Nasal cavity respiratory epithelium epithelial cell of viscerocranial mucosa (primary cell): ENCODE data around the gene RSRC1. TPM values are rescaled to one million over a fixed set of nuclear protein-coding genes. Genes with fewer than 3 reads are reported as not detected.

Experiments used
- total RNA-seq: library from RNA; depleted of rRNA; stranded (reverse); fragments of >200 nt; gene quantifications from 2 replicates; pipeline ENCODE4 v1.2.3, GENCODE V29; 2014

The RSRC1 gene, protein sequence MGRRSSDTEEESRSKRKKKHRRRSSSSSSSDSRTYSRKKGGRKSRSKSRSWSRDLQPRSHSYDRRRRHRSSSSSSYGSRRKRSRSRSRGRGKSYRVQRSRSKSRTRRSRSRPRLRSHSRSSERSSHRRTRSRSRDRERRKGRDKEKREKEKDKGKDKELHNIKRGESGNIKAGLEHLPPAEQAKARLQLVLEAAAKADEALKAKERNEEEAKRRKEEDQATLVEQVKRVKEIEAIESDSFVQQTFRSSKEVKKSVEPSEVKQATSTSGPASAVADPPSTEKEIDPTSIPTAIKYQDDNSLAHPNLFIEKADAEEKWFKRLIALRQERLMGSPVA
- 31.4 and 72.0 TPM in 2 replicates for total RNA-seq

DNA sequence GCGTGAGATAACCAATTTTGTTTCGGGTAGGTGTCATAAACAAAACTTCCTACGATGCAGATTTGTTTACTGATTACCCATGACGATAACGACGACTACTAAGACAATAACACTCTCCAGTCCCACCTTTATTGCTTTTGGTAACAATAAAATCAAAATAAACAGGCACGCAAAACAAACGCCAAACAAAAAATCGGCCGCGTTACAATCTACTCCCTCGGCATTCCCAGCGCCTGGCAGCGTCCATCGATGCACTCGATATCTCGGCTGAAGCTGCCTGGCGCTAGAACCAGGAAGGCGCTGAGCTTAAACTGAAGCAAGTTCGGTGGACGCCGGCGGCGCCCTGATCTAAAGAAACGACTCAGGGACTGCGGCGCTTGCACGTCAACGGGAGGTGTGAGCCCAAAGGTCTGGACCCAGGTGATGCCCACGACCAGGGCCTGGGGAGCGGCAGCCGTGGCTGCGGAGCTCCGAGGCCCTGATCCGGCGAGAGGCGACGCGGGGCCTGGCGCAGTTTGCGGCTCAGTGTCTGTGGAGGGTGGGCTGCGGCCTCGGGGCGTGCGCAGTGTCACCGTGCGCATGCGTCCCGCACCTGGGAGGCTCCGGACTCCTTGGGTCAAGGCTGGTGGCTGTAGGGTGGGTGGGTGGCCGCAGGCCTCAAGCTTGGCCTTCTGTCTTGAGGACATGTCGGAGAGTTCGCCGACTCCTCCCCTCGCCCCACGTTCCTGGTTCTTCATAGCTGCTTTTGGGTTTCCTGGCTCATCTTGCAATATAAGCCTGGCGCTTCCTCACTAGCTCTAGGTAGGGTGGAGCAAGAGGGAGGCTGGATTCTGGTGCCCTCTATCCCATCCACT lies at the start of gene RSRC1:
Gene RSRC1, plus strand, starts transcription at position 286 of the 854 bp plus-strand sequence. CDS start 12,016 bp downstream, outside the sequence.

DNA sequence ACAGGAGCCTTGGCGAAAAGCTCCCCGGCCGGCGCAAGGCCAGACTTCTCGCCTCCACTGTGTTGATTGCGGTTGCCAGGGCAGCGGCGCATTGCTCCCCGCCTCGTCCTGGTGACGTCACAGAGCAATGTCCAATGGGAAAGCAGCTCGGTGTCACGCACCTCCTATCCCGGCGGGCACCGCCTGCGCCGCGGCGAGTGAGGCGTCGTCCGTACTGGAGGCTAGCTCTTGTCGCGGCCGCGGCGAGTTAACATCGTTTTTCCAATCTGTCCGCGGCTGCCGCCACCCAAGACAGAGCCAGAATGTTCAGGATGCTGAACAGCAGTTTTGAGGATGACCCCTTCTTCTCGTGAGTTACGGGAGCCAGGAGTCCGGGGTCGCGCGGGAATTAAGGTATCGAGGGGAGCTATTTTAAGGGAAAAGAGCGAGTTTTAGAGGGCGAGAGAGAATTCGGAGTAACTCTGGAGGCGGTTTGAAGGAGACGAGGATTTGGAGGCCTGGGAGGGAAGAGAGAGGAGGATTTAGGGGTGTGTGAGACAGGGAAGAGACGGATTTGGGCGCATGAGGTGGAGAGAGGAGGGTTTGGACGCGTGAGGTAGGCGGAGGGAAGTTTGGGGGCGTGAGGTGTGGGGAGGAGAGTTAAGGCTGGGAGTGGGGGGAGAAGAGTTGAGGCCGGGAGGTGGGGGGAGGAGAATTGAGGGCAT lies 461.3 kb downstream of the RSRC1 start, which contains the start of gene MLF1:
Gene MLF1, plus strand, starts transcription at position 196 of the 704 bp plus-strand sequence. Its CDS starts 107 bp downstream, at position 303.

Other genes starting within 250 kb of the RSRC1 start
- gene SHOX2, start 3.7 kb upstream of the RSRC1 start, total RNA-seq, result not detected in 2 replicates